ENCODE data around the gene ALDH9A1. TPM values are rescaled to one million over a fixed set of nuclear protein-coding genes. Genes with fewer than 3 reads are reported as not detected.
"Not testable (repeated sequence)": the region's sequence is repeated elsewhere in the genome, so short reads cannot be mapped to it uniquely, and the experiment has no call there.

ALDH9A1 gene
- total and polyA plus RNA-seq, 8 donors: 0.87 to 101 (median 40.8) TPM

- TF ChIP-seq EP300 (IDR thresholded peaks at IDR 0.05): no peak
- no peak for TF ChIP-seq CTCF (IDR thresholded peaks at IDR 0.05)
- TF ChIP-seq POLR2A (IDR thresholded peaks at IDR 0.05): no peak
- no peak for TF ChIP-seq POLR2AphosphoS5 (IDR thresholded peaks at IDR 0.05)
- 94 to 100% (median 96%) methylated on average over 2 of the region's 2 CpGs for WGBS, 5 donors
- Histone ChIP-seq H3K27me3 (no peaks in the 10 kb centered on the region), H3K27ac (no peak overlapping the region), H3K4me1 (no peaks in the 10 kb centered on the region), H3K36me3 (peaks cover 23 to 63% (median 38%) of the 10 kb centered on the region in 4 donors), H3K4me3 (no peak overlapping the region), H3K9me3 (no peaks in the 10 kb centered on the region)
- intact Hi-C loops (cut with DNase I; ENCODE audit: low total_unique reads): loop anchor here (10.0 kb wide), 1 partner anchor 188 kb away; no protein-coding TSS in a partner anchor
- DNase-seq: no peak
These were observed 28.5 kb upstream of the ALDH9A1 start for GRCh38 chr1:165726841-165727240.

GRCh38 chr1:165726169-165726568, 27.8 kb upstream of the ALDH9A1 start:
- no peaks in the 10 kb centered on the region for H3K9me3 ChIP-seq
- 83 to 91% (median 84%) methylated on average over 2 of the region's 2 CpGs for WGBS, 5 donors
- peaks cover 23 to 59% (median 38%) of the 10 kb centered on the region in 4 donors for H3K36me3 ChIP-seq
- H3K27me3 ChIP-seq: no peaks in the 10 kb centered on the region
- no peak overlapping the region for H3K4me3 ChIP-seq
- no peaks in the 10 kb centered on the region for H3K4me1 ChIP-seq
- no peak overlapping the region for H3K27ac ChIP-seq
- no peak for DNase-seq
- no peak for TF ChIP-seq CTCF (IDR thresholded peaks at IDR 0.05)
- intact Hi-C loops (cut with DNase I; ENCODE audit: low total_unique reads): loop anchor here (10.0 kb wide), 1 partner anchor 189 kb away; no protein-coding TSS in a partner anchor

GRCh38 chr1:165717918-165718515, 19.7 kb upstream of the ALDH9A1 start:
- peaks cover 0 to 4% (median 0%) of the 10 kb centered on the region in 4 donors for H3K4me1 ChIP-seq
- H3K9me3 ChIP-seq: no peaks in the 10 kb centered on the region
- TF ChIP-seq POLR2AphosphoS5 (IDR thresholded peaks at IDR 0.05): peak in 1 of 3 donors; percentile 37
- TF ChIP-seq EP300 (IDR thresholded peaks at IDR 0.05): no peak
- peak in 5 of 7 experiments; percentile 32 to 73 (median 63) for TF ChIP-seq CTCF (IDR thresholded peaks at IDR 0.05)
- no peak for TF ChIP-seq POLR2A (IDR thresholded peaks at IDR 0.05)
- no peak overlapping the region for H3K27ac ChIP-seq
- H3K4me3 ChIP-seq: no peak overlapping the region
- H3K36me3 ChIP-seq: no peaks in the 10 kb centered on the region
- WGBS, 5 donors: 13 to 25% (median 16%) methylated on average over 4 of the region's 4 CpGs
- DNase-seq: peak; percentile 49 to 79
- intact Hi-C loops (cut with DNase I; ENCODE audit: low total_unique reads): no loop called here
- no peaks in the 10 kb centered on the region for H3K27me3 ChIP-seq

- DNase-seq; H3K4me1 ChIP-seq; H3K27me3 ChIP-seq; H3K9me3 ChIP-seq; H3K4me3 ChIP-seq; intact Hi-C loops (cut with DNase I; ENCODE audit: low total_unique reads); H3K27ac ChIP-seq; H3K36me3 ChIP-seq: not testable (repeated sequence)
- WGBS, 5 donors: 74 to 88% (median 81%) methylated on average over 8 of the region's 8 CpGs
These were observed 18.1 kb upstream of the ALDH9A1 start for GRCh38 chr1:165716265-165717051.

GRCh38 chr1:165712764-165713163, 14.4 kb upstream of the ALDH9A1 start:
- no peak for TF ChIP-seq POLR2AphosphoS5 (IDR thresholded peaks at IDR 0.05)
- no peak for TF ChIP-seq POLR2A (IDR thresholded peaks at IDR 0.05)
- no peak for TF ChIP-seq EP300 (IDR thresholded peaks at IDR 0.05)
- no peak for TF ChIP-seq CTCF (IDR thresholded peaks at IDR 0.05)

More at GRCh38 chr1:165712764-165713163, 14.4 kb upstream of the ALDH9A1 start:
- no peaks in the 10 kb centered on the region for H3K4me1 ChIP-seq
- no peaks in the 10 kb centered on the region for H3K9me3 ChIP-seq
- no peak for DNase-seq
- 93 to 98% (median 97%) methylated on average over 5 of the region's 5 CpGs for WGBS, 5 donors
- intact Hi-C loops (cut with DNase I; ENCODE audit: low total_unique reads): no loop called here
- H3K27ac ChIP-seq: no peak overlapping the region
- no peak overlapping the region for H3K4me3 ChIP-seq
- H3K36me3 ChIP-seq: no peaks in the 10 kb centered on the region
- H3K27me3 ChIP-seq: peaks cover 0 to 6% (median 0%) of the 10 kb centered on the region in 3 donors

Data from stomach (tissue), 9 donors.